Activated CD8-positive, alpha-beta memory T cell treated with anti-CD3 and anti-CD28 coated beads, Interleukin-2, amount 10 ng/mL, durations not matched to agents 7 days and 5 days (primary cell): Measurements from ENCODE around the gene UBE2Z. TPM values are rescaled to one million over a fixed set of nuclear protein-coding genes. Genes with fewer than 3 reads are reported as not detected.

Experiments
- ATAC-seq: fragments of 150-1000 bp; cut with Tn5 transposase; one replicate; pipeline ENCODE4 v1.10.0; 2021; ENCODE audit warnings: moderate library complexity
- CTCF ChIA-PET: fragments of 350-600 bp; sonication (Branson Sonifier 250); formaldehyde crosslinking; loops from one replicate; lab custom pipeline; 2021; ENCODE audit warnings: antibody characterized with exemption; lab: Charles Lee
- DNase-seq: peaks from one replicate; pipeline ENCODE4 v3.0.0-alpha.2; 2020
- H3K27ac Mint-ChIP-seq: one replicate; pipeline ENCODE4 v1.8.0; 2021; ENCODE audit warnings: mild to moderate bottlenecking, mixed read lengths
- H3K27me3 Mint-ChIP-seq: one replicate; pipeline ENCODE4 v1.8.0; 2021; ENCODE audit warnings: mixed read lengths
- H3K36me3 Mint-ChIP-seq: one replicate; pipeline ENCODE4 v1.8.0; 2021; ENCODE audit warnings: mild to moderate bottlenecking, mixed read lengths
- H3K4me1 Mint-ChIP-seq: one replicate; pipeline ENCODE4 v1.8.0; 2021; ENCODE audit warnings: mixed read lengths
- H3K4me3 Mint-ChIP-seq: one replicate; pipeline ENCODE4 v1.8.0; 2021; ENCODE audit warnings: mild to moderate bottlenecking, moderate library complexity, mixed read lengths
- H3K9me3 Mint-ChIP-seq: one replicate; pipeline ENCODE4 v1.8.0; 2022; ENCODE audit warnings: low read depth, mixed read lengths
- total RNA-seq, 2 experiments: library from RNA; stranded (reverse); gene quantifications; one replicate each; pipeline ENCODE4 v1.2.3, GENCODE V29; 2021

UBE2Z gene
- total RNA-seq, 2 experiments from 2014 or later = 73.7 to 90.6 TPM

- peak; percentile 63 for DNase-seq
- H3K4me3 Mint-ChIP-seq = no peak overlapping the region
Observed at GRCh38 chr17:48882272-48882671, 25.9 kb upstream of the UBE2Z start.

GRCh38 chr17:48883171-48883570 lies 25.0 kb upstream of the UBE2Z start:
- H3K4me3 Mint-ChIP-seq = no peak overlapping the region

More at GRCh38 chr17:48882272-48882671, 25.9 kb upstream of the UBE2Z start:
- Mint-ChIP-seq H3K27me3 (peaks cover 3% of the 10 kb centered on the region), H3K9me3 (no peaks in the 10 kb centered on the region), H3K4me1 (peaks cover 27% of the 10 kb centered on the region), H3K27ac (no peak overlapping the region), H3K36me3 (no peaks in the 10 kb centered on the region)
- CTCF ChIA-PET = interaction anchor here (0.6 to 12.3 kb wide), 7 partner anchors 11 to 246 kb away, joined by 3 to 714 read pairs (median 4); partner anchors contain the start of genes ATP5MC1 and TTLL6
- ATAC-seq = no peak

GRCh38 chr17:48890086-48890485 lies 18.1 kb upstream of the UBE2Z start:
- Mint-ChIP-seq H3K4me3 (no peak overlapping the region), H3K27ac (no peak overlapping the region), H3K9me3 (no peaks in the 10 kb centered on the region), H3K36me3 (peaks cover 3% of the 10 kb centered on the region), H3K4me1 (peaks cover 27% of the 10 kb centered on the region), H3K27me3 (no peaks in the 10 kb centered on the region)
- no peak for ATAC-seq
- DNase-seq = no peak
- CTCF ChIA-PET = interaction anchor here (1.2 to 1.8 kb wide), 3 partner anchors 75 to 288 kb away, joined by 3 to 8 read pairs (median 4); no protein-coding TSS in a partner anchor

More at GRCh38 chr17:48883171-48883570, 25.0 kb upstream of the UBE2Z start:
- H3K9me3 Mint-ChIP-seq = no peaks in the 10 kb centered on the region
- CTCF ChIA-PET = interaction anchor here (1.5 to 12.3 kb wide), 7 partner anchors 10 to 246 kb away, joined by 6 to 714 read pairs (median 11); partner anchors contain the start of genes ATP5MC1 and TTLL6
- no peak for DNase-seq
- no peak overlapping the region for H3K27ac Mint-ChIP-seq
- H3K36me3 Mint-ChIP-seq = no peaks in the 10 kb centered on the region
- no peaks in the 10 kb centered on the region for H3K27me3 Mint-ChIP-seq
- ATAC-seq = no peak
- H3K4me1 Mint-ChIP-seq = peaks cover 27% of the 10 kb centered on the region

- Mint-ChIP-seq H3K27me3 (no peaks in the 10 kb centered on the region), H3K9me3 (no peaks in the 10 kb centered on the region), H3K36me3 (peaks cover 12% of the 10 kb centered on the region), H3K27ac (peak overlapping the region; percentile 94), H3K4me1 (peaks cover 43% of the 10 kb centered on the region), H3K4me3 (peak overlapping the region; percentile 88)
- ATAC-seq = no peak
- no peak for DNase-seq
- CTCF ChIA-PET = interaction anchor here (0.9 to 3.8 kb wide), 11 partner anchors 9 to 299 kb away, joined by 3 to 29 read pairs (median 4); partner anchors contain the start of gene UBE2Z
Observed at GRCh38 chr17:48892940-48893645, 15.1 kb upstream of the UBE2Z start.

- Mint-ChIP-seq H3K4me3 (peak overlapping the region; percentile 88), H3K9me3 (no peaks in the 10 kb centered on the region), H3K27ac (peak overlapping the region; percentile 94), H3K4me1 (peaks cover 43% of the 10 kb centered on the region), H3K27me3 (no peaks in the 10 kb centered on the region), H3K36me3 (peaks cover 15% of the 10 kb centered on the region)
- CTCF ChIA-PET = interaction anchor here (0.5 to 3.8 kb wide), 6 partner anchors 10 to 663 kb away, joined by 3 to 29 read pairs (median 10); partner anchors contain the start of gene UBE2Z
- DNase-seq (no peak), ATAC-seq (no peak)
Observed at GRCh38 chr17:48893646-48894508, 14.3 kb upstream of the UBE2Z start.

GRCh38 chr17:48894886-48895285 lies 13.3 kb upstream of the UBE2Z start:
- no peak overlapping the region for H3K4me3 Mint-ChIP-seq

GRCh38 chr17:48901241-48901640 lies 7.0 kb upstream of the UBE2Z start:
- peaks cover 9% of the 10 kb centered on the region for H3K4me1 Mint-ChIP-seq
- peaks cover 5% of the 10 kb centered on the region for H3K36me3 Mint-ChIP-seq
- no peak overlapping the region for H3K27ac Mint-ChIP-seq
- no peak for ATAC-seq
- CTCF ChIA-PET = interaction anchor here (1.0 to 2.0 kb wide), 2 partner anchors 17 to 44 kb away, joined by 3 to 9 read pairs; partner anchors contain the start of gene SNF8
- H3K9me3 Mint-ChIP-seq = no peaks in the 10 kb centered on the region
- no peak overlapping the region for H3K4me3 Mint-ChIP-seq
- no peak for DNase-seq
- no peaks in the 10 kb centered on the region for H3K27me3 Mint-ChIP-seq

More at GRCh38 chr17:48894886-48895285, 13.3 kb upstream of the UBE2Z start:
- no peaks in the 10 kb centered on the region for H3K27me3 Mint-ChIP-seq
- no peak overlapping the region for H3K27ac Mint-ChIP-seq
- H3K36me3 Mint-ChIP-seq = peaks cover 16% of the 10 kb centered on the region
- peaks cover 43% of the 10 kb centered on the region for H3K4me1 Mint-ChIP-seq
- DNase-seq (no peak), ATAC-seq (no peak)
- CTCF ChIA-PET = interaction anchor here (0.6 to 3.4 kb wide), 4 partner anchors 11 to 71 kb away, joined by 4 to 29 read pairs (median 10); partner anchors contain the start of gene UBE2Z
- H3K9me3 Mint-ChIP-seq = no peaks in the 10 kb centered on the region

GRCh38 chr17:48903401-48903800 lies 4.8 kb upstream of the UBE2Z start:
- H3K27ac Mint-ChIP-seq = no peak overlapping the region
- no peaks in the 10 kb centered on the region for H3K9me3 Mint-ChIP-seq
- H3K27me3 Mint-ChIP-seq = no peaks in the 10 kb centered on the region
- H3K36me3 Mint-ChIP-seq = peaks cover 1% of the 10 kb centered on the region
- no peak for ATAC-seq
- DNase-seq = no peak
- H3K4me3 Mint-ChIP-seq = no peak overlapping the region
- peaks cover 8% of the 10 kb centered on the region for H3K4me1 Mint-ChIP-seq
- CTCF ChIA-PET = interaction anchor here (1.0 to 1.4 kb wide), 4 partner anchors 11 to 25 kb away, joined by 3 to 4 read pairs (median 3); partner anchors contain the start of gene ATP5MC1

- H3K27ac Mint-ChIP-seq = no peak overlapping the region
- DNase-seq (no peak), ATAC-seq (no peak)
- H3K4me3 Mint-ChIP-seq = no peak overlapping the region
- H3K4me1 Mint-ChIP-seq = peaks cover 11% of the 10 kb centered on the region
- no peaks in the 10 kb centered on the region for H3K9me3 Mint-ChIP-seq
- no peaks in the 10 kb centered on the region for H3K27me3 Mint-ChIP-seq
- CTCF ChIA-PET = interaction anchor here (1.0 to 1.4 kb wide), 4 partner anchors 12 to 53 kb away, joined by 3 to 4 read pairs (median 4); partner anchors contain the start of gene ATP5MC1
- peaks cover 2% of the 10 kb centered on the region for H3K36me3 Mint-ChIP-seq
Observed at GRCh38 chr17:48904428-48904827, 3.8 kb upstream of the UBE2Z start.

GRCh38 chr17:48905987-48906515 lies 2.2 kb upstream of the UBE2Z start:
- no peak overlapping the region for H3K27ac Mint-ChIP-seq

GRCh38 chr17:48907713-48908046 lies 527 bp upstream of the UBE2Z start:
- CTCF ChIA-PET = interaction anchor here (0.8 to 2.5 kb wide), 6 partner anchors 14 to 124 kb away, joined by 3 to 16 read pairs (median 6); partner anchors contain the start of genes ATP5MC1 and SNF8
- Mint-ChIP-seq H3K36me3 (peaks cover 28% of the 10 kb centered on the region), H3K27ac (peak overlapping the region; percentile 95), H3K4me3 (peak overlapping the region; percentile 95), H3K27me3 (no peaks in the 10 kb centered on the region), H3K4me1 (peaks cover 42% of the 10 kb centered on the region), H3K9me3 (no peaks in the 10 kb centered on the region)
- ATAC-seq (no peak), DNase-seq (no peak)

More at GRCh38 chr17:48905987-48906515, 2.2 kb upstream of the UBE2Z start:
- ATAC-seq = no peak
- Mint-ChIP-seq H3K4me1 (peaks cover 27% of the 10 kb centered on the region), H3K4me3 (no peak overlapping the region), H3K36me3 (peaks cover 17% of the 10 kb centered on the region), H3K27me3 (no peaks in the 10 kb centered on the region), H3K9me3 (no peaks in the 10 kb centered on the region)
- DNase-seq = no peak
- CTCF ChIA-PET = interaction anchor here (0.6 to 1.2 kb wide), 2 partner anchors 24 to 1330 kb away, joined by 4 read pairs; no protein-coding TSS in a partner anchor

- Mint-ChIP-seq H3K27ac (peak overlapping the region; percentile 95), H3K27me3 (no peaks in the 10 kb centered on the region), H3K4me1 (peaks cover 54% of the 10 kb centered on the region), H3K9me3 (no peaks in the 10 kb centered on the region), H3K4me3 (peak overlapping the region; percentile 95), H3K36me3 (peaks cover 38% of the 10 kb centered on the region)
- DNase-seq = peak; percentile 97
- CTCF ChIA-PET = interaction anchor here (1.3 to 2.5 kb wide), 3 partner anchors 15 to 123 kb away, joined by 3 to 16 read pairs (median 4); partner anchors contain the start of gene ATP5MC1
- peak; percentile 65 for ATAC-seq
Observed at GRCh38 chr17:48908853-48909394, 717 bp downstream of the UBE2Z start.
